ENCODE results near the gene EDAR.

EDAR gene

DNA sequence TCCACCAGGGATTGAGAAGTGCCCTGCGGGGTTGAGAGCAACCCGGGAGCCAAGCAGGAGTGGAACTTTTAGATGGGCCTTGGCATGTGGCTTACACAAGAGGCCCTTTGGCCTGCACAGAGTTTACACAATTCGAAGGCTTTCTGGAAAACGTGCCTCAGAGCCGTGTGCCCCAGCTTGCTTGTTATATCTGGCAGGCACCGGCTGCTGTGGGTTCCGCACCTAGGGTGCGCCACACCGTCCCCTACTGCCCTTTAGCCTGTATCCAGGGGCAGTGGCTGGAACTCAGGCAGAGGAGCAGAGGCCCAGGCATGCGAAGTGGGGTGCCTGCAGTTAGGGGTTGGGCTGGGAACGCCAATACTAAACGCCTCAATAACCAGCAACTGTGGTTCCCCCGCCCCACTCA lies 32.9 kb upstream of the EDAR start:
- Histone ChIP-seq H3K9me3 (ENCODE audit: control insufficient read depth, low read length) (no peaks in the 10 kb centered on the region), H3K27me3 (ENCODE audit: control insufficient read depth in 1 of 2, insufficient read depth in 1 of 2, low read length in 2 of 2) (peaks cover 48 to 49% of the 10 kb centered on the region in 2 experiments), H3K27ac (ENCODE audit: low read length, poor library complexity, severe bottlenecking) (no peak overlapping the region), H2BK12ac (ENCODE audit: low read length in 2 of 2) (no peak overlapping the region), H4K91ac (ENCODE audit: low read length) (no peak overlapping the region), H3K23ac (ENCODE audit: low read length in 2 of 2) (no peak overlapping the region), H3K18ac (ENCODE audit: low read depth in 1 of 2, low read length in 2 of 2) (no peak overlapping the region), H3K4ac (ENCODE audit: low read depth in 1 of 2, low read length in 2 of 2) (no peak overlapping the region), H2AFZ (ENCODE audit: low read depth, low read length) (no peak overlapping the region), H2BK15ac (ENCODE audit: low read depth, poor library complexity, severe bottlenecking) (no peak overlapping the region), H3K9ac (ENCODE audit: low read length) (no peak overlapping the region), H2BK120ac (ENCODE audit: low read depth, low read length) (no peak overlapping the region), H3K36me3 (ENCODE audit: control insufficient read depth in 1 of 2, insufficient read depth in 2 of 2, low read depth in 1 of 2, low read length in 2 of 2) (no peaks in the 10 kb centered on the region), H3K79me1 (replicated peaks; ENCODE audit: low read length, poor library complexity, severe bottlenecking) (no peaks in the 10 kb centered on the region), H2AK5ac (ENCODE audit: low read length, severe bottlenecking) (no peak overlapping the region), H3K4me2 (ENCODE audit: low read length, poor library complexity, severe bottlenecking) (no peak overlapping the region), H3K4me3 (ENCODE audit: insufficient read depth in 1 of 2, low read depth in 1 of 2, low read length in 2 of 2) (no peak overlapping the region), H3K14ac (ENCODE audit: low read length in 2 of 2) (no peak overlapping the region), H4K8ac (ENCODE audit: low read length) (no peak overlapping the region), H3K4me1 (ENCODE audit: control insufficient read depth, insufficient read depth, low read depth, low read length) (no peaks in the 10 kb centered on the region), H2BK5ac (ENCODE audit: low read depth, low read length, poor library complexity, severe bottlenecking) (no peak overlapping the region)
- no peak for DNase-seq
- WGBS = 89% methylated on average over 13 of the region's 13 CpGs

DNA sequence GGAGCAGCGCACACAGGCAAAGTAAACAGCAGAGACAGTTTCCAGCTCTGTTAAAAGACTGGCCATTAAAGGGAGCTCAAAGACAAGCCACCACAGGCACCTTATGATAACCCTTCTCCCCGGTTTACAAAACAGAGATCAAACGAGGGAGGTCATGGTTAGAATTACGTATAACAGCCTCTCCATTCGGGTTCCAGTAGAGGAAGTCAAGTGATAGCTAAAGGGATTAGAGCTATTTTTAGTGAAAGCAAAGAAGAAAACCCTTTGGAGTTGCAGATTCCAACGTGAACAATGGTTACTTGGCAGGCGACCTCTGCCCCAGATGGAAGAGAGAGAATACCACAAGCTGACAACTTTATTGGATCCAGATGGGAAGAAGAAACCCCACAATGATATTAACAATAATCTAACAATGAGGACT lies 31.2 kb upstream of the EDAR start:
- Histone ChIP-seq H2BK15ac (ENCODE audit: low read depth, poor library complexity, severe bottlenecking) (no peak overlapping the region), H2BK120ac (ENCODE audit: low read depth, low read length) (no peak overlapping the region), H3K36me3 (ENCODE audit: control insufficient read depth in 1 of 2, insufficient read depth in 2 of 2, low read depth in 1 of 2, low read length in 2 of 2) (no peaks in the 10 kb centered on the region), H2AFZ (ENCODE audit: low read depth, low read length) (no peak overlapping the region), H3K27me3 (ENCODE audit: control insufficient read depth in 1 of 2, insufficient read depth in 1 of 2, low read length in 2 of 2) (peaks cover 53 to 54% of the 10 kb centered on the region in 2 experiments), H3K4me2 (ENCODE audit: low read length, poor library complexity, severe bottlenecking) (no peak overlapping the region), H3K27ac (ENCODE audit: low read length, poor library complexity, severe bottlenecking) (no peak overlapping the region), H3K9ac (ENCODE audit: low read length) (peak overlapping the region; percentile 7), H3K4me3 (ENCODE audit: insufficient read depth in 1 of 2, low read depth in 1 of 2, low read length in 2 of 2) (no peak overlapping the region), H2AK5ac (ENCODE audit: low read length, severe bottlenecking) (no peak overlapping the region), H4K91ac (ENCODE audit: low read length) (no peak overlapping the region), H3K18ac (ENCODE audit: low read depth in 1 of 2, low read length in 2 of 2) (no peak overlapping the region), H2BK12ac (ENCODE audit: low read length in 2 of 2) (no peak overlapping the region), H3K4me1 (ENCODE audit: control insufficient read depth, insufficient read depth, low read depth, low read length) (no peaks in the 10 kb centered on the region), H2BK5ac (ENCODE audit: low read depth, low read length, poor library complexity, severe bottlenecking) (no peak overlapping the region), H3K23ac (ENCODE audit: low read length in 2 of 2) (no peak overlapping the region), H3K79me1 (replicated peaks; ENCODE audit: low read length, poor library complexity, severe bottlenecking) (no peaks in the 10 kb centered on the region), H3K14ac (ENCODE audit: low read length in 2 of 2) (no peak overlapping the region), H3K4ac (ENCODE audit: low read depth in 1 of 2, low read length in 2 of 2) (no peak overlapping the region), H3K9me3 (ENCODE audit: control insufficient read depth, low read length) (no peaks in the 10 kb centered on the region), H4K8ac (ENCODE audit: low read length) (no peak overlapping the region)
- peak; percentile 34 for DNase-seq
- WGBS = 18% methylated on average over 5 of the region's 7 CpGs

DNA sequence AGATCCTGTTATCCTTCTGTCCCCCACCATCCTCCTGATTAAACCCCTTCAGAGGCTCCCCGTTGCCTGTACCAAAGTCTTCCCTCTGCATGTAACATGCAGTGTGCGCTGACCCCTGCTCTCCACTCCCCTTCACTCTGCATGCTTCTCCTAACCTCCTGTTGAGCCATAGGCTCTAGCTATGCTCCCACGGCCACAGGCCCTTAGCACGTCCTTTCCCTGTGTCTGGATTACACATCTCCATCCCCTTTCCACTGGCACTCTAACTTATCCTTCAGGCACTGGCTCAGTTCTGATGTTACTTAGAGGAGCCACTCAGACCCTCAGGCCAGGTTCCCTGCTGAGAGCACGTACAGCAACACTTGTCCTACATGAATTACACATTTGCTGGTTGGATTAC lies 29.4 kb upstream of the EDAR start:
- H3K4me3 ChIP-seq (ENCODE audit: insufficient read depth in 1 of 2, low read depth in 1 of 2, low read length in 2 of 2) = no peak overlapping the region
- H2BK120ac ChIP-seq (ENCODE audit: low read depth, low read length) = no peak overlapping the region
- H3K36me3 ChIP-seq (ENCODE audit: control insufficient read depth in 1 of 2, insufficient read depth in 2 of 2, low read depth in 1 of 2, low read length in 2 of 2) = no peaks in the 10 kb centered on the region
- H4K8ac ChIP-seq (ENCODE audit: low read length) = no peak overlapping the region
- no peak overlapping the region for H2BK12ac ChIP-seq (ENCODE audit: low read length in 2 of 2)
- H2AK5ac ChIP-seq (ENCODE audit: low read length, severe bottlenecking) = no peak overlapping the region
- H3K4me1 ChIP-seq (ENCODE audit: control insufficient read depth, insufficient read depth, low read depth, low read length) = no peaks in the 10 kb centered on the region
- H3K23ac ChIP-seq (ENCODE audit: low read length in 2 of 2) = no peak overlapping the region
- no peak overlapping the region for H2AFZ ChIP-seq (ENCODE audit: low read depth, low read length)
- H2BK15ac ChIP-seq (ENCODE audit: low read depth, poor library complexity, severe bottlenecking) = no peak overlapping the region
- no peak overlapping the region for H3K4me2 ChIP-seq (ENCODE audit: low read length, poor library complexity, severe bottlenecking)
- H3K18ac ChIP-seq (ENCODE audit: low read depth in 1 of 2, low read length in 2 of 2) = no peak overlapping the region
- no peaks in the 10 kb centered on the region for H3K9me3 ChIP-seq (ENCODE audit: control insufficient read depth, low read length)
- no peak overlapping the region for H3K9ac ChIP-seq (ENCODE audit: low read length)
- 90% methylated on average over 4 of the region's 5 CpGs for WGBS
- H3K27ac ChIP-seq (ENCODE audit: low read length, poor library complexity, severe bottlenecking) = no peak overlapping the region
- peaks cover 54 to 57% of the 10 kb centered on the region in 2 experiments for H3K27me3 ChIP-seq (ENCODE audit: control insufficient read depth in 1 of 2, insufficient read depth in 1 of 2, low read length in 2 of 2)
- DNase-seq = no peak
- no peak overlapping the region for H3K4ac ChIP-seq (ENCODE audit: low read depth in 1 of 2, low read length in 2 of 2)
- H3K14ac ChIP-seq (ENCODE audit: low read length in 2 of 2) = no peak overlapping the region
- no peak overlapping the region for H4K91ac ChIP-seq (ENCODE audit: low read length)
- H2BK5ac ChIP-seq (ENCODE audit: low read depth, low read length, poor library complexity, severe bottlenecking) = no peak overlapping the region
- no peaks in the 10 kb centered on the region for H3K79me1 ChIP-seq (replicated peaks; ENCODE audit: low read length, poor library complexity, severe bottlenecking)

DNA sequence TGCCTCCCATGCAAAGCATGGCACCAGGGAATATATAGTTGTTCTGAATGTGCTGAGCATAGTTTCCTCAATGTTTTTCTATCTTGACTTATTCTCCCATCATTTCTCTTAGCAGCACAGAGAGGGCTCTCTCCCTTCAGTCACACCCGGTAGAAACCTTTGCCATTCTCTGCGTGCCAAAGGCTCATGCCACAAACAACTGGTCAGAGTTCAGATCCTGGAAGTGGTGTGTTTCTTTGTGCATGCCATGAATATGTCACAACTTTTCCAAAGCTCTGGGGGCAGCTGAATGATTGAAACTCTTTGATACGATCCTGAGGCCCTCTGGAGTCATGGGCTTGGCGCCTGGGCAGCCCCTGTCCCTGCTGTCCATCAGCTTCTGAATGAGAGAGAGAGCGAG lies 28.0 kb upstream of the EDAR start:
- H3K14ac ChIP-seq (ENCODE audit: low read length in 2 of 2) = no peak overlapping the region
- H3K9ac ChIP-seq (ENCODE audit: low read length) = no peak overlapping the region
- no peak overlapping the region for H4K8ac ChIP-seq (ENCODE audit: low read length)
- no peak overlapping the region for H3K27ac ChIP-seq (ENCODE audit: low read length, poor library complexity, severe bottlenecking)
- no peak overlapping the region for H2AFZ ChIP-seq (ENCODE audit: low read depth, low read length)
- no peak overlapping the region for H3K23ac ChIP-seq (ENCODE audit: low read length in 2 of 2)
- no peaks in the 10 kb centered on the region for H3K79me1 ChIP-seq (replicated peaks; ENCODE audit: low read length, poor library complexity, severe bottlenecking)
- H4K91ac ChIP-seq (ENCODE audit: low read length) = no peak overlapping the region
- H2BK15ac ChIP-seq (ENCODE audit: low read depth, poor library complexity, severe bottlenecking) = no peak overlapping the region
- no peak for DNase-seq
- H2AK5ac ChIP-seq (ENCODE audit: low read length, severe bottlenecking) = no peak overlapping the region
- peaks cover 56 to 57% of the 10 kb centered on the region in 2 experiments for H3K27me3 ChIP-seq (ENCODE audit: control insufficient read depth in 1 of 2, insufficient read depth in 1 of 2, low read length in 2 of 2)
- no peaks in the 10 kb centered on the region for H3K36me3 ChIP-seq (ENCODE audit: control insufficient read depth in 1 of 2, insufficient read depth in 2 of 2, low read depth in 1 of 2, low read length in 2 of 2)
- WGBS = 80% methylated on average over 5 of the region's 5 CpGs
- no peak overlapping the region for H2BK12ac ChIP-seq (ENCODE audit: low read length in 2 of 2)
- no peak overlapping the region for H3K4ac ChIP-seq (ENCODE audit: low read depth in 1 of 2, low read length in 2 of 2)
- no peak overlapping the region for H2BK5ac ChIP-seq (ENCODE audit: low read depth, low read length, poor library complexity, severe bottlenecking)
- no peaks in the 10 kb centered on the region for H3K9me3 ChIP-seq (ENCODE audit: control insufficient read depth, low read length)
- H3K4me1 ChIP-seq (ENCODE audit: control insufficient read depth, insufficient read depth, low read depth, low read length) = no peaks in the 10 kb centered on the region
- no peak overlapping the region for H3K18ac ChIP-seq (ENCODE audit: low read depth in 1 of 2, low read length in 2 of 2)
- H3K4me3 ChIP-seq (ENCODE audit: insufficient read depth in 1 of 2, low read depth in 1 of 2, low read length in 2 of 2) = no peak overlapping the region
- no peak overlapping the region for H2BK120ac ChIP-seq (ENCODE audit: low read depth, low read length)
- H3K4me2 ChIP-seq (ENCODE audit: low read length, poor library complexity, severe bottlenecking) = no peak overlapping the region

Measured in mesenchymal stem cell (in vitro differentiated cells and primary cell).